ENCODE results near the gene TRERF1.

DNA sequence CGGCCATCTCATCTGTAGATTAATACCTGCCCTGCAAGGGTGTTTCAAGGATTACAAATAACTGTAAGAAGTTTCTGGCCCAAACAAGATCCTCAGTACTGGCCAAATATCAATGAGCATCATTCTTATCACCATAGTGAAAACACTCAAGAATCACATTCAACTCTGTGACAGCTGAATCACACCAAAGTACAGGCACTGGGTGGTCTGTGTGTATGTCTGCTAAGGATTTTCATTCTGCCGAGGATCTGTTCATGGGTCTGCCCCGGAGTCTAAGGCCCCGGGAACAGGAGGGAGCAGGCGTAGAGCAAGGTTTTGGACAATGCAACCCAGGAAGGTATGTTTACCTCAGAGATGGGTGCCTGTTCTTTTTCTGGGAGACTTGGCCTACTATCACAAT is 110.5 kb downstream of the TRERF1 start:
- TF ChIP-seq EZH2phosphoT487 (IDR thresholded peaks at IDR 0.05; ENCODE audit: low read depth, severe bottlenecking, unreplicated experiment) = no peak
- TF ChIP-seq, protein P1, sequence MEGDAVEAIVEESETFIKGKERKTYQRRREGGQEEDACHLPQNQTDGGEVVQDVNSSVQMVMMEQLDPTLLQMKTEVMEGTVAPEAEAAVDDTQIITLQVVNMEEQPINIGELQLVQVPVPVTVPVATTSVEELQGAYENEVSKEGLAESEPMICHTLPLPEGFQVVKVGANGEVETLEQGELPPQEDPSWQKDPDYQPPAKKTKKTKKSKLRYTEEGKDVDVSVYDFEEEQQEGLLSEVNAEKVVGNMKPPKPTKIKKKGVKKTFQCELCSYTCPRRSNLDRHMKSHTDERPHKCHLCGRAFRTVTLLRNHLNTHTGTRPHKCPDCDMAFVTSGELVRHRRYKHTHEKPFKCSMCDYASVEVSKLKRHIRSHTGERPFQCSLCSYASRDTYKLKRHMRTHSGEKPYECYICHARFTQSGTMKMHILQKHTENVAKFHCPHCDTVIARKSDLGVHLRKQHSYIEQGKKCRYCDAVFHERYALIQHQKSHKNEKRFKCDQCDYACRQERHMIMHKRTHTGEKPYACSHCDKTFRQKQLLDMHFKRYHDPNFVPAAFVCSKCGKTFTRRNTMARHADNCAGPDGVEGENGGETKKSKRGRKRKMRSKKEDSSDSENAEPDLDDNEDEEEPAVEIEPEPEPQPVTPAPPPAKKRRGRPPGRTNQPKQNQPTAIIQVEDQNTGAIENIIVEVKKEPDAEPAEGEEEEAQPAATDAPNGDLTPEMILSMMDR (IDR thresholded peaks at IDR 0.05; ENCODE audit: poor library complexity) = no peak
